K562 (cell line): ENCODE results near the gene TMEM214. TPM values are rescaled to one million over a fixed set of nuclear protein-coding genes. Genes with fewer than 3 reads are reported as not detected.

Experiments used
- BRD9 ChIP-seq: fragments of 450-650 bp; IDR thresholded peaks from 2 replicates; pipeline ENCODE4 v1.6.1; 2018; ENCODE audit warnings: low read depth; ENCODE audit not compliant: partially characterized antibody
- CBX1 ChIP-seq: sonication (generic); IDR thresholded peaks from 2 replicates; pipeline ENCODE4 v1.6.1; 2016; ENCODE audit warnings: antibody characterized with exemption, low read depth, mild to moderate bottlenecking
- CHCHD3 ChIP-seq: fragments of 250-450 bp; sonication (Bioruptor Pico); IDR thresholded peaks from 2 replicates; pipeline ENCODE4 v2.1.2; 2022; ENCODE audit warnings: mild to moderate bottlenecking
- FOXM1 ChIP-seq, 2 experiments: fragments of 450-650 bp in 1 of 2; sonication (generic) in 1 of 2; formaldehyde crosslinking in 1 of 2; IDR thresholded peaks; 2 replicates each; pipeline versions ENCODE4 v1.6.1 to v1.9.0; 2017 to 2022; ENCODE audit warnings: low read depth in 2 of 2, mild to moderate bottlenecking in 2 of 2, missing genetic modification reagents in 1 of 2, moderate library complexity in 1 of 2
- HIVEP1 ChIP-seq: fragments of 250-450 bp; sonication (Bioruptor Pico); IDR thresholded peaks from 2 replicates; pipeline ENCODE4 v1.4.0; 2020; ENCODE audit warnings: mild to moderate bottlenecking
- KLF1 ChIP-seq: fragments of 450-650 bp; IDR thresholded peaks from 2 replicates; pipeline ENCODE4 v1.6.1; 2016; ENCODE audit warnings: missing genetic modification characterization, missing compliant biosample characterization
- L3MBTL2 ChIP-seq: fragments of 450-650 bp; IDR thresholded peaks from 2 replicates; pipeline ENCODE4 v1.6.1; 2016; ENCODE audit warnings: mild to moderate bottlenecking, moderate library complexity
- NFE2L1 ChIP-seq: fragments of 450-650 bp; IDR thresholded peaks from 2 replicates; pipeline ENCODE4 v1.6.1; 2016; ENCODE audit warnings: missing genetic modification characterization, low read depth, mild to moderate bottlenecking, missing compliant biosample characterization, moderate library complexity, borderline replicate concordance
- STAT6 ChIP-seq: sonication (generic); formaldehyde crosslinking; IDR thresholded peaks from 2 replicates; pipeline ENCODE4 v1.8.1; 2023; ENCODE audit warnings: mild to moderate bottlenecking, missing genetic modification reagents
- ZNF124 ChIP-seq: sonication (generic); formaldehyde crosslinking; IDR thresholded peaks from 2 replicates; pipeline ENCODE4 v1.8.1; 2022; ENCODE audit warnings: missing genetic modification reagents
- ZNF583 ChIP-seq: fragments of 250-450 bp; sonication (Bioruptor Pico); IDR thresholded peaks from 2 replicates; pipeline ENCODE4 v1.4.0; 2020
- ZNF655 ChIP-seq: fragments of 250-450 bp; sonication (Bioruptor Pico); IDR thresholded peaks from 2 replicates; pipeline ENCODE4 v1.5.0; 2021
- ZSCAN32 ChIP-seq: fragments of 450-650 bp; formaldehyde crosslinking; IDR thresholded peaks from 2 replicates; pipeline ENCODE4 v1.4.0; 2020; ENCODE audit warnings: mild to moderate bottlenecking, moderate library complexity
- polyA plus RNA-seq, 8 experiments: library from polyadenylated mRNA; depleted of rRNA in 4 of 8; stranded (reverse) in 5 of 8; unstranded in 3 of 8; fragments of >200 nt; fragmentation: Nextera tagmentation in 2 of 8; fragmentation: Illumina TruSeq in 1 of 8; extraction: Ambion mirVana in 2 of 8; extraction: Trizol in 1 of 8; gene quantifications; 2 replicates each; pipeline versions ENCODE4 v1.2.1 to v1.2.3, GENCODE V29; 2011 to 2014; ENCODE audit warnings: inconsistent platforms in 1 of 8, missing spikeins in 1 of 8
- total RNA-seq, 7 experiments: library from RNA; depleted of rRNA in 6 of 7; stranded (reverse); fragments of >200 nt in 6 of 7; fragmentation: Illumina TruSeq in 2 of 7; extraction: Trizol in 2 of 7; gene quantifications; 2 replicates each; pipeline versions ENCODE4 v1.2.1 to v1.2.3, GENCODE V29; 2011 to 2021; ENCODE audit warnings: low replicate concordance in 1 of 7

Gene TMEM214
- total and polyA plus RNA-seq, 9 of the 15 experiments (the other 6 are each of a cell fraction or from before 2014, with no cell fraction given): 11.4 to 81.4 (median 44.1) TPM

GRCh38 chr2:27006602-27007415 lies 26.0 kb upstream of the TMEM214 start (continued):
- no peak for TF ChIP-seq ZNF124 (CRISPR knock-in tag)
- no peak for TF ChIP-seq CBX1
- no peak for TF ChIP-seq STAT6
- no peak for TF ChIP-seq KLF1 (tag)
- no peak for TF ChIP-seq CHCHD3 (CRISPR knock-in tag)
- TF ChIP-seq NFE2L1 (tag): no peak
- TF ChIP-seq FOXM1 (IDR thresholded peaks at IDR 0.05; ENCODE audit: low read depth): peak; percentile 48; the same call in 1 of the 2 replicates
- TF ChIP-seq FOXM1 (CRISPR knock-in tag; IDR thresholded peaks at IDR 0.05; ENCODE audit: low read depth): no peak
- TF ChIP-seq L3MBTL2: peak; percentile 64
- TF ChIP-seq BRD9: no peak
- TF ChIP-seq HIVEP1 (CRISPR knock-in tag): no peak
- TF ChIP-seq ZNF583 (CRISPR knock-in tag): peak; percentile 82
- no peak for TF ChIP-seq ZNF655 (CRISPR knock-in tag)
- TF ChIP-seq ZSCAN32 (CRISPR knock-in tag): no peak
- TF ChIP-seq, all 486 proteins: peak for 112
